ENCODE data around the gene CACNA2D1.

The CACNA2D1 gene

GRCh38 chr7:82051601-82052000, 392.0 kb downstream of the CACNA2D1 start:
- peaks cover 12% of the 10 kb centered on the region; the same call in 1 of the 2 replicates for H3K4me1 ChIP-seq (ENCODE audit: control insufficient read depth, insufficient read depth, low read length)
- H3K4me3 ChIP-seq (ENCODE audit: low read depth, low read length), result no peak overlapping the region
- no peaks in the 10 kb centered on the region for H3K36me3 ChIP-seq (ENCODE audit: control insufficient read depth, insufficient read depth, low read length)
- no peaks in the 10 kb centered on the region for H3K9me3 ChIP-seq (ENCODE audit: control insufficient read depth, insufficient read depth, low read length)
- H3K9ac ChIP-seq (ENCODE audit: low read depth, low read length), result no peak overlapping the region
- peak overlapping the region; percentile 32 for H3K27ac ChIP-seq (ENCODE audit: low read depth, low read length)
- no peaks in the 10 kb centered on the region for H3K27me3 ChIP-seq (ENCODE audit: control insufficient read depth, insufficient read depth, low read length)

- H3K27me3 ChIP-seq (ENCODE audit: control insufficient read depth, insufficient read depth, low read length), result no peaks in the 10 kb centered on the region
- no peak overlapping the region for H3K4me3 ChIP-seq (ENCODE audit: low read depth, low read length)
- H3K27ac ChIP-seq (ENCODE audit: low read depth, low read length), result peak overlapping the region; percentile 29
- no peaks in the 10 kb centered on the region for H3K36me3 ChIP-seq (ENCODE audit: control insufficient read depth, insufficient read depth, low read length)
- no peak overlapping the region for H3K9ac ChIP-seq (ENCODE audit: low read depth, low read length)
- H3K4me1 ChIP-seq (ENCODE audit: control insufficient read depth, insufficient read depth, low read length), result peaks cover 12% of the 10 kb centered on the region; the same call in 1 of the 2 replicates
- H3K9me3 ChIP-seq (ENCODE audit: control insufficient read depth, insufficient read depth, low read length), result no peaks in the 10 kb centered on the region
Measured at GRCh38 chr7:82050792-82051191, 392.8 kb downstream of the CACNA2D1 start.

- Histone ChIP-seq H3K27ac (ENCODE audit: low read depth, low read length) (peak overlapping the region; percentile 32), H3K9ac (ENCODE audit: low read depth, low read length) (no peak overlapping the region), H3K36me3 (ENCODE audit: control insufficient read depth, insufficient read depth, low read length) (no peaks in the 10 kb centered on the region), H3K4me3 (ENCODE audit: low read depth, low read length) (no peak overlapping the region), H3K9me3 (ENCODE audit: control insufficient read depth, insufficient read depth, low read length) (no peaks in the 10 kb centered on the region), H3K4me1 (ENCODE audit: control insufficient read depth, insufficient read depth, low read length) (peaks cover 12% of the 10 kb centered on the region; the same call in 1 of the 2 replicates), H3K27me3 (ENCODE audit: control insufficient read depth, insufficient read depth, low read length) (no peaks in the 10 kb centered on the region)
Measured at GRCh38 chr7:82049891-82050533, 393.6 kb downstream of the CACNA2D1 start.

GRCh38 chr7:82049442-82049841, 394.1 kb downstream of the CACNA2D1 start:
- H3K4me1 ChIP-seq (ENCODE audit: control insufficient read depth, insufficient read depth, low read length), result peaks cover 12% of the 10 kb centered on the region; the same call in 1 of the 2 replicates
- no peaks in the 10 kb centered on the region for H3K9me3 ChIP-seq (ENCODE audit: control insufficient read depth, insufficient read depth, low read length)
- no peaks in the 10 kb centered on the region for H3K27me3 ChIP-seq (ENCODE audit: control insufficient read depth, insufficient read depth, low read length)
- peak overlapping the region; percentile 32 for H3K27ac ChIP-seq (ENCODE audit: low read depth, low read length)
- no peak overlapping the region for H3K4me3 ChIP-seq (ENCODE audit: low read depth, low read length)
- no peak overlapping the region for H3K9ac ChIP-seq (ENCODE audit: low read depth, low read length)
- no peaks in the 10 kb centered on the region for H3K36me3 ChIP-seq (ENCODE audit: control insufficient read depth, insufficient read depth, low read length)

DNA sequence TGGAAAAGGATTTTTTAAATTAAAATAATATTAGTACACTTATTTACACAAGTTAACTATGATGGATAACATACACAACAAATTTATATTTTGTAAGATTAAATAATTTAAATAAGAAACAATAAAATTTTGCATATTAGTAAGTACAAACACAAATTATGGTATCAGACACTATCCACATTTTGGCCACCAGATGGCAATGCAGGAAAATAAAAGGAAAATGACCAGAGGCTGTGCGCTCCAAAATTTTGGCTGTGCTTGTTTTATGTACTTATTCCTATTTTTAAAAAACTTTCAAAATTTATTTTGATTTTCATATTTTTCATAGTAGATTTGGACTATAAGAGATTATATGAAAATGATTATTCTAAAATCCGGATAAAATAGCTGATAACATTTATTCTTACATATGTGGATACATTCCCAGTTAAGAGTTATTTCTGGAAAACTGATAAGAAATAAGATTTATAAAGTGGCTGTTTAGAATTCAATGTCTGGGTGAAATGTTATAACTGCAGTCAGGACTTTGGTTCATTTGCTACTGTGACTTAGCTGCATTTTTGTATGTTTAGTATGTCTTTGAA, 399.0 kb downstream of the CACNA2D1 start:
- H3K36me3 ChIP-seq (ENCODE audit: control insufficient read depth, insufficient read depth, low read length), result no peaks in the 10 kb centered on the region
- H3K27ac ChIP-seq (ENCODE audit: low read depth, low read length), result no peak overlapping the region
- H3K9me3 ChIP-seq (ENCODE audit: control insufficient read depth, insufficient read depth, low read length), result no peaks in the 10 kb centered on the region
- 0 out of 2 replicates have a peak, but pooled peaks cover 3% of the 10 kb centered on the region for H3K4me1 ChIP-seq (ENCODE audit: control insufficient read depth, insufficient read depth, low read length)
- H3K4me3 ChIP-seq (ENCODE audit: low read depth, low read length), result no peak overlapping the region
- no peak overlapping the region for H3K9ac ChIP-seq (ENCODE audit: low read depth, low read length)
- no peaks in the 10 kb centered on the region for H3K27me3 ChIP-seq (ENCODE audit: control insufficient read depth, insufficient read depth, low read length)

GRCh38 chr7:82039621-82040020, 404.0 kb downstream of the CACNA2D1 start:
- H3K27me3 ChIP-seq (ENCODE audit: control insufficient read depth, insufficient read depth, low read length), result no peaks in the 10 kb centered on the region

GRCh38 chr7:82036146-82036886, 407.3 kb downstream of the CACNA2D1 start:
- Histone ChIP-seq H3K36me3 (ENCODE audit: control insufficient read depth, insufficient read depth, low read length) (no peaks in the 10 kb centered on the region), H3K4me1 (ENCODE audit: control insufficient read depth, insufficient read depth, low read length) (0 out of 2 replicates have a peak, but pooled peaks cover 3% of the 10 kb centered on the region), H3K27me3 (ENCODE audit: control insufficient read depth, insufficient read depth, low read length) (no peaks in the 10 kb centered on the region), H3K9me3 (ENCODE audit: control insufficient read depth, insufficient read depth, low read length) (no peaks in the 10 kb centered on the region), H3K27ac (ENCODE audit: low read depth, low read length) (no peak overlapping the region), H3K4me3 (ENCODE audit: low read depth, low read length) (no peak overlapping the region), H3K9ac (ENCODE audit: low read depth, low read length) (no peak overlapping the region)

More at GRCh38 chr7:82039621-82040020, 404.0 kb downstream of the CACNA2D1 start:
- Histone ChIP-seq H3K9ac (ENCODE audit: low read depth, low read length) (no peak overlapping the region), H3K36me3 (ENCODE audit: control insufficient read depth, insufficient read depth, low read length) (no peaks in the 10 kb centered on the region), H3K4me1 (ENCODE audit: control insufficient read depth, insufficient read depth, low read length) (0 out of 2 replicates have a peak, but pooled peaks cover 3% of the 10 kb centered on the region), H3K27ac (ENCODE audit: low read depth, low read length) (no peak overlapping the region), H3K4me3 (ENCODE audit: low read depth, low read length) (no peak overlapping the region), H3K9me3 (ENCODE audit: control insufficient read depth, insufficient read depth, low read length) (no peaks in the 10 kb centered on the region)

DNA sequence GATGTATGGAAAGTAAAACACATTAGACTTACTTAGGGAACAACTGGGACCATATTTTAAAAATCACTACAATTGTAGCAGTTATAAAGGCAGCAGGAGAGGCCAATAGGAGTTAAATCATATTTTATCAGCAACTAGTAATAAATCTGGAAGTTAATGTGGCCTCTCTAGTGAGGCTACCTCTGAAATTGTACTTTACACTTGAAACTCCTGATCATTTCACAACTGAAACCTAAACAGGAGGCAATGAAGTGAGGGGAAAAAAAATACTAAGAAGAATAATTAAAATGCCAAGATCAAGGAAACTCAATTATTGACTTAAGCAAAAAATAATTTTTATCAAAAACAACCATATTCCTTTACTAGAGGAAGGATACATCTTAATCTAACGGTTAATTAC, 408.1 kb downstream of the CACNA2D1 start:
- Histone ChIP-seq H3K9ac (ENCODE audit: low read depth, low read length) (no peak overlapping the region), H3K4me3 (ENCODE audit: low read depth, low read length) (no peak overlapping the region), H3K36me3 (ENCODE audit: control insufficient read depth, insufficient read depth, low read length) (no peaks in the 10 kb centered on the region), H3K27ac (ENCODE audit: low read depth, low read length) (no peak overlapping the region), H3K4me1 (ENCODE audit: control insufficient read depth, insufficient read depth, low read length) (no peaks in the 10 kb centered on the region), H3K27me3 (ENCODE audit: control insufficient read depth, insufficient read depth, low read length) (no peaks in the 10 kb centered on the region), H3K9me3 (ENCODE audit: control insufficient read depth, insufficient read depth, low read length) (no peaks in the 10 kb centered on the region)

GRCh38 chr7:82032901-82033300, 410.7 kb downstream of the CACNA2D1 start:
- no peaks in the 10 kb centered on the region for H3K4me1 ChIP-seq (ENCODE audit: control insufficient read depth, insufficient read depth, low read length)
- H3K9ac ChIP-seq (ENCODE audit: low read depth, low read length), result no peak overlapping the region
- H3K4me3 ChIP-seq (ENCODE audit: low read depth, low read length), result no peak overlapping the region
- no peak overlapping the region for H3K27ac ChIP-seq (ENCODE audit: low read depth, low read length)
- H3K9me3 ChIP-seq (ENCODE audit: control insufficient read depth, insufficient read depth, low read length), result no peaks in the 10 kb centered on the region
- H3K27me3 ChIP-seq (ENCODE audit: control insufficient read depth, insufficient read depth, low read length), result no peaks in the 10 kb centered on the region
- no peaks in the 10 kb centered on the region for H3K36me3 ChIP-seq (ENCODE audit: control insufficient read depth, insufficient read depth, low read length)

DNA sequence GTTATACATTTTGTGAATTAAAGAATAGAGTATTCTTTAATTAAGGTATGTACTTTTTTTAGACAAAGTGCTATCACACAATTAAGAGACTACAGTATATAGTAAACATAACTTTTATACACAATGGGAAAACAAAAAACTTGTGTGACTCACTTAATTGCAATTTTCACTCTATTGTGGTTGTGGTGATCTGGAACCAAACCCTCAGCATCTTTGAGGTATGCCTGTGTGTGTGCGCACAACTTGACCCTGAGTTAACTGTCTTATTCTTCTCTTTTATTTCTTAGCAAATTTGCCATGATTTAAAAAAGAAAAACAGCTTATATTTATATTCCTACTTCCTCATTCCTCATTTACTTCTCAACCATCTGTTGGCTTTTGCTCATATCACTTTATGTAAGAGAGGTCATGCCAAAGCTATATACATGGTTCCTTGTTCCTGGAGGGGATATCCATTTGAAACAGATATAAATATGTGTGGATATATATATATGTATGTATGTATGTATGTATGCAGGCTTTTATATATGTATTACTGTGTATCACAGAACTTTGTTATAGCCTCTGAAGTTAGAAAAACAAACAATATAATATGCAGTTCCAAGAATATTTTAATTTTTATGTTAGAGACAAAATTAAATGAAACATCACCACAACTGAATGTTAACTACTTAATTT, 414.2 kb downstream of the CACNA2D1 start:
- H3K9ac ChIP-seq (ENCODE audit: low read depth, low read length), result no peak overlapping the region
- H3K4me1 ChIP-seq (ENCODE audit: control insufficient read depth, insufficient read depth, low read length), result no peaks in the 10 kb centered on the region; the same call in 1 of the 2 replicates
- no peaks in the 10 kb centered on the region for H3K27me3 ChIP-seq (ENCODE audit: control insufficient read depth, insufficient read depth, low read length)
- no peak overlapping the region for H3K27ac ChIP-seq (ENCODE audit: low read depth, low read length)
- H3K9me3 ChIP-seq (ENCODE audit: control insufficient read depth, insufficient read depth, low read length), result no peaks in the 10 kb centered on the region
- no peak overlapping the region for H3K4me3 ChIP-seq (ENCODE audit: low read depth, low read length)
- H3K36me3 ChIP-seq (ENCODE audit: control insufficient read depth, insufficient read depth, low read length), result no peaks in the 10 kb centered on the region

Data from HUES48 (cell line).